Measurements from ENCODE around the gene NR1I2. TPM values are rescaled to one million over a fixed set of nuclear protein-coding genes. Genes with fewer than 3 reads are reported as not detected.

Gene NR1I2
- total RNA-seq: 0.38 TPM

DNA sequence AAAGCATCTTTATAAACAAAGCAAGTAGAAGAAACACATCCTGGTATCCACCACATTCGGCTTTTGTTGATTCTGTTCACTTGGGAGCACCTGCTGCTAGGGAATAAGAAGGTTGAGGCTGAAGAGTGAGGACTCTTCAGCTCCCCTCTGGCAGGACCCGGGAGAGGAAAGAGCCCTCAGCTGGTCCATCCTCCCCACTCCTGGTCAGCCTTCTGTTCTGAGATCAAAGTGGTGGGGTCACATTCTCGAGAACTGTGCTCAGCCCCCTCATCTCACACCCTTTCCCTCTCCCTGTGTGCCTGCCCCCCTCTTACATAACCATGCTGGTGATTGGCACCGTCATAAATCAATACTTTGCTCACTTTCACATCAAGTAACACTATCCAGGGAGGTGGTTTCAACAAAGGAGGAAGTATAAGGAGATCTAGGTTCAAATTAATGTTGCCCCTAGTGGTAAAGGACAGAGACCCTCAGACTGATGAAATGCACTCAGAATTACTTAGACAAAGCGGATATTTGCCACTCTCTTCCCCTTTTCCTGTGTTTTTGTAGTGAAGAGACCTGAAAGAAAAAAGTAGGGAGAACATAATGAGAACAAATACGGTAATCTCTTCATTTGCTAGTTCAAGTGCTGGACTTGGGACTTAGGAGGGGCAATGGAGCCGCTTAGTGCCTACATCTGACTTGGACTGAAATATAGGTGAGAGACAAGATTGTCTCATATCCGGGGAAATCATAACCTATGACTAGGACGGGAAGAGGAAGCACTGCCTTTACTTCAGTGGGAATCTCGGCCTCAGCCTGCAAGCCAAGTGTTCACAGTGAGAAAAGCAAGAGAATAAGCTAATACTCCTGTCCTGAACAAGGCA, at the start of gene NR1I2:
NR1I2 (plus strand) TSS at position 772 of the 869 bp plus-strand sequence.

Other genes with a start within 250 kb of the NR1I2 start
- gene CD80, start 222.5 kb upstream of the NR1I2 start, total RNA-seq: 0.77 TPM
- 3.4 TPM for gene ADPRH, start 202.6 kb upstream of the NR1I2 start, total RNA-seq
- 1.3 TPM for gene PLA1A, start 184.2 kb upstream of the NR1I2 start, total RNA-seq
- 2.4 TPM for gene POPDC2, start 121.5 kb upstream of the NR1I2 start, total RNA-seq
- 16.9 TPM for gene COX17, start 104.7 kb upstream of the NR1I2 start, total RNA-seq
- 7.3 TPM for gene CFAP91, start 79.1 kb upstream of the NR1I2 start, total RNA-seq

All from camera-type eye (tissue), 1 donor.